Adrenal gland (tissue), 12 donors: ENCODE data around the gene ROBO2. TPM values are rescaled to one million over a fixed set of nuclear protein-coding genes. Genes with fewer than 3 reads are reported as not detected.

Experiments used
- DNase-seq, 7 donors: peaks; one replicate each; pipeline ENCODE4 v3.0.0-alpha.2; 2019 to 2020
- H3K27ac ChIP-seq, 5 donors: fragments of 200-600 bp; sonication (generic) in 4 of 5; 1 replicate in 3 of 5; 2 replicates in 2 of 5; pipeline versions ENCODE4 v1.5.1 to v1.8.0; 2016 to 2020; ENCODE audit warnings: mild to moderate bottlenecking in 1 of 5
- H3K27me3 ChIP-seq: fragments of 200-600 bp; 2 replicates; pipeline ENCODE4 v1.8.0; 2021
- H3K36me3 ChIP-seq, 2 donors: fragments of 200-600 bp; replicated peaks in 1 of 2; 1 replicate in 1 of 2; 2 replicates in 1 of 2; pipeline versions ENCODE4 v1.5.1 to v1.8.0; 2018 to 2022
- H3K4me1 ChIP-seq, 2 donors: fragments of 200-600 bp; replicated peaks in 1 of 2; 1 replicate in 1 of 2; 2 replicates in 1 of 2; pipeline versions ENCODE4 v1.5.1 to v1.8.0; 2018 to 2021
- H3K4me3 ChIP-seq, 4 donors: fragments of 200-600 bp; sonication (generic) in 3 of 4; one replicate each; pipeline ENCODE4 v1.5.1; 2016 to 2018
- H3K9me3 ChIP-seq, 3 donors: fragments of 200-600 bp; sonication (generic) in 1 of 3; replicated peaks in 1 of 3; 1 replicate in 2 of 3; 2 replicates in 1 of 3; pipeline versions ENCODE4 v1.5.1 to v1.8.0; 2016 to 2021
- CTCF ChIP-seq, 6 experiments: fragments of 450-650 bp in 4 of 6; fragments of 200-600 bp in 2 of 6; sonication (generic) in 1 of 6; IDR thresholded peaks; 1 replicate in 5 of 6; 2 replicates in 1 of 6; pipeline versions ENCODE4 v1.5.1 to v1.8.0; 2016 to 2021; ENCODE audit warnings: antibody characterized with exemption in 6 of 6, mild to moderate bottlenecking in 2 of 6, moderate library complexity in 1 of 6
- POLR2A ChIP-seq, 2 donors: fragments of 450-650 bp; IDR thresholded peaks; one replicate each; pipeline ENCODE4 v1.6.1; 2017; ENCODE audit warnings: antibody characterized with exemption in 2 of 2, mild to moderate bottlenecking in 2 of 2, moderate library complexity in 1 of 2
- WGBS, 4 donors: extraction: QIAGEN DNeasy Blood & Tissue Kit in 2 of 4; methylation state at CpG; one replicate each; pipeline versions ENCODE4 v1.1.5 to v1.1.7; 2013 to 2017; 5-methylcytosine and 5-hydroxymethylcytosine counted together
- intact Hi-C, 2 donors: fragments of 100-400 bp; cut with DNase I; formaldehyde crosslinking; loops; one replicate each; pipeline versions ENCODE4 v1.14.1 to v1.15.0; 2022 to 2023
- polyA plus RNA-seq, 3 donors: library from polyadenylated mRNA; stranded (reverse); fragments of 200-250 nt in 2 of 3; fragments of 350-450 nt in 1 of 3; fragmentation: Illumina TruSeq in 1 of 3; extraction: RNeasy Lipid Tissue Mini Kit (QIAGEN cat#74804) in 1 of 3; gene quantifications; one replicate each; pipeline ENCODE4 v1.2.3, GENCODE V29; 2013 to 2014
- total RNA-seq, 9 donors: library from RNA; depleted of rRNA in 4 of 9; stranded (reverse); fragments of >200 nt in 4 of 9; fragments of 120-200 nt in 1 of 9; fragmentation: NEBNext Ultra II Directional in 1 of 9; extraction: Animal tissue kit (Norgen Biotek cat#: 25700) in 1 of 9; gene quantifications; one replicate each; pipeline versions ENCODE4 v1.1.0 to v1.2.4, GENCODE V29; 2013 to 2023
- donor health status: healthy with polysubstance abuse.
- donor health status: Bipolar disorder and iron deficiency.
- donor health status: DM: yes; HTN: yes; CAD: no.
- donor health status: DM: no; HTN: no; CAD: no.
- donor health status: DM: no; HTN: no; CAD: no.
- donor health status: DM: yes; HTN: yes; CAD: no.

ROBO2 gene
- total and polyA plus RNA-seq, 12 donors, result 0.30 to 9.9 (median 2.5) TPM; not detected in 1

GRCh38 chr3:77026904-77027634 lies 12.8 kb upstream of the ROBO2 start:
- no peak for DNase-seq
- H3K36me3 ChIP-seq, result no peaks in the 10 kb centered on the region
- no peaks in the 10 kb centered on the region for H3K4me1 ChIP-seq
- WGBS, 4 donors, result 66 to 76% (median 74%) methylated on average over 4 to 5 of the region's 5 CpGs
- H3K4me3 ChIP-seq, result no peak overlapping the region
- intact Hi-C loops, result no loop called here
- no peaks in the 10 kb centered on the region for H3K9me3 ChIP-seq
- H3K27ac ChIP-seq, result no peak overlapping the region
- no peak for TF ChIP-seq CTCF (IDR thresholded peaks at IDR 0.05)
- TF ChIP-seq POLR2A (IDR thresholded peaks at IDR 0.05), result no peak
- H3K27me3 ChIP-seq, result no peaks in the 10 kb centered on the region

- intact Hi-C loops, result no loop called here
- TF ChIP-seq POLR2A (IDR thresholded peaks at IDR 0.05) (no peak), CTCF (IDR thresholded peaks at IDR 0.05) (no peak)
- Histone ChIP-seq H3K36me3 (no peaks in the 10 kb centered on the region), H3K27me3 (no peaks in the 10 kb centered on the region), H3K9me3 (no peaks in the 10 kb centered on the region), H3K4me1 (no peaks in the 10 kb centered on the region), H3K4me3 (no peak overlapping the region), H3K27ac (no peak overlapping the region)
- 44 to 58% (median 50%) methylated on average over 2 of the region's 2 CpGs for WGBS, 4 donors
- no peak for DNase-seq
Observed at GRCh38 chr3:77028005-77028404, 11.9 kb upstream of the ROBO2 start.

- no peak overlapping the region for H3K27ac ChIP-seq
- 0 to 2% (median 1%) methylated on average over 11 to 21 of the region's 21 CpGs for WGBS, 4 donors
- intact Hi-C loops, result loop anchor here (5.0 kb wide), 1 partner anchor 219 kb away; no protein-coding TSS in a partner anchor
- DNase-seq, result peak; percentile 51 to 90 (median 67)
- peaks cover 30% of the 10 kb centered on the region for H3K27me3 ChIP-seq
- H3K9me3 ChIP-seq, result no peaks in the 10 kb centered on the region
- TF ChIP-seq POLR2A (IDR thresholded peaks at IDR 0.05) (no peak), CTCF (IDR thresholded peaks at IDR 0.05) (peak; percentile 41 to 78 (median 64))
- no peak overlapping the region for H3K4me3 ChIP-seq
- no peaks in the 10 kb centered on the region for H3K36me3 ChIP-seq
- peaks cover 0 to 5% of the 10 kb centered on the region in 2 donors for H3K4me1 ChIP-seq
Observed at GRCh38 chr3:77038468-77038929, 1.4 kb upstream of the ROBO2 start.

GRCh38 chr3:77038930-77039605 lies 831 bp upstream of the ROBO2 start:
- Histone ChIP-seq H3K9me3 (no peaks in the 10 kb centered on the region), H3K27ac (peak overlapping the region in 1 of 5 donors; percentile 19), H3K36me3 (no peaks in the 10 kb centered on the region), H3K4me3 (peak overlapping the region in 1 of 4 donors; percentile 40), H3K4me1 (peaks cover 0 to 5% of the 10 kb centered on the region in 2 donors), H3K27me3 (peaks cover 30% of the 10 kb centered on the region)
- WGBS, 4 donors, result 2 to 3% (median 2%) methylated on average over 24 to 33 of the region's 33 CpGs
- DNase-seq, result peak in 1 of 7 donors; percentile 56
- intact Hi-C loops, result loop anchor here (5.0 kb wide), 1 partner anchor 218 kb away; no protein-coding TSS in a partner anchor
- no peak for TF ChIP-seq CTCF (IDR thresholded peaks at IDR 0.05)
- TF ChIP-seq POLR2A (IDR thresholded peaks at IDR 0.05), result no peak
